HepG2 (cell line): ENCODE data around the gene PARP16. TPM values are rescaled to one million over a fixed set of nuclear protein-coding genes. Genes with fewer than 3 reads are reported as not detected.

Experiments used
- ATAC-seq: fragments of 200-7000 bp; cut with Tn5 transposase; 3 replicates; pipeline ENCODE4 v1.9.1; 2020; ENCODE audit warnings: mild to moderate bottlenecking, moderate library complexity
- BruUV-seq: library from RNA; stranded (reverse); fragments of 400-500 nt; replicated peaks from 2 replicates; lab custom pipeline; 2021; lab: Mats Ljungman, UMichigan
- CTCF ChIA-PET: fragments of 300-600 bp; formaldehyde crosslinking; extraction: SDS; loops from one replicate; lab custom pipeline; 2021; ENCODE audit warnings: low total read pairs, inconsistent platforms, low intra/inter-chr PET ratio; lab: Yijun Ruan, JAX
- POLR2A ChIA-PET: fragments of 350-600 bp; sonication (Branson Sonifier 250); formaldehyde crosslinking; loops from one replicate; lab custom pipeline; 2020; ENCODE audit warnings: antibody characterized with exemption, inconsistent platforms; lab: Yijun Ruan, JAX
- DNase-seq: peaks from one replicate; pipeline ENCODE4 v3.0.0-alpha.2; 2015; ENCODE audit warnings: low spot score
- FAIRE-seq: peaks from 3 replicates; lab custom pipeline; 2011; peaks lifted over from hg19 to GRCh38; lab: Jason Lieb, UNC
- H2AFZ ChIP-seq: one replicate; pipeline ENCODE4 v1.6.1; 2011; ENCODE audit warnings: low read length, inconsistent platforms
- H3K27ac ChIP-seq: fragments of 300-600 bp; 3 replicates; pipeline ENCODE4 v1.8.0; 2011; ENCODE audit warnings: mixed run types, mild to moderate bottlenecking, mixed read lengths, low read length, inconsistent platforms; ENCODE audit not compliant: insufficient read depth; ENCODE audit errors: extremely low read length
- H3K27me3 ChIP-seq, 2 experiments: fragments of 200-600 bp in 1 of 2; 2 replicates in 1 of 2; 3 replicates in 1 of 2; pipeline versions ENCODE4 v1.6.0 to v1.8.0; 2011; ENCODE audit warnings: low read length in 2 of 2, mild to moderate bottlenecking in 2 of 2, moderate library complexity in 2 of 2, inconsistent platforms in 1 of 2; ENCODE audit not compliant: insufficient read depth in 2 of 2, control insufficient read depth in 1 of 2
- H3K36me3 ChIP-seq, 2 experiments: fragments of 200-600 bp in 1 of 2; replicated peaks in 1 of 2; 2 replicates in 1 of 2; 3 replicates in 1 of 2; pipeline versions ENCODE4 v1.5.1 to v1.8.0; 2011; ENCODE audit warnings: low read length in 2 of 2, inconsistent platforms in 1 of 2; ENCODE audit not compliant: insufficient read depth in 2 of 2, control insufficient read depth in 1 of 2
- H3K4me1 ChIP-seq: 2 replicates; pipeline ENCODE4 v1.5.1; 2012; ENCODE audit warnings: low read length, inconsistent platforms; ENCODE audit not compliant: insufficient read depth
- H3K4me2 ChIP-seq: 2 replicates; pipeline ENCODE4 v1.6.0; 2011; ENCODE audit warnings: low read depth, low read length, inconsistent platforms
- H3K4me3 ChIP-seq, 3 experiments: fragments of 200-600 bp in 1 of 3; sonication (generic), shearing (Covaris generic) in 1 of 3; replicated peaks in 1 of 3; 2 replicates each; pipeline ENCODE4 v1.5.1; 2011 to 2016; ENCODE audit warnings: low read length in 3 of 3, inconsistent platforms in 2 of 3, low read depth in 2 of 3, mild to moderate bottlenecking in 2 of 3, control low read depth in 1 of 3, mixed read lengths in 1 of 3; ENCODE audit not compliant: insufficient read depth in 1 of 3
- H3K79me2 ChIP-seq: one replicate; pipeline ENCODE4 v1.6.1; 2011; ENCODE audit warnings: low read length, inconsistent platforms; ENCODE audit not compliant: insufficient read depth
- H3K9ac ChIP-seq: 2 replicates; pipeline ENCODE4 v1.6.0; 2011; ENCODE audit warnings: mild to moderate bottlenecking, low read depth, low read length, inconsistent platforms; ENCODE audit not compliant: insufficient read depth
- H3K9me3 ChIP-seq: 2 replicates; pipeline ENCODE4 v1.5.1; 2012; ENCODE audit warnings: mild to moderate bottlenecking, low read length
- H4K20me1 ChIP-seq: 2 replicates; pipeline ENCODE4 v1.6.0; 2011; ENCODE audit warnings: inconsistent platforms, mild to moderate bottlenecking, low read length, moderate library complexity; ENCODE audit not compliant: insufficient read depth
- AKAP8 ChIP-seq: sonication (generic); formaldehyde crosslinking; IDR thresholded peaks from 2 replicates; pipeline ENCODE4 v1.5.1; 2020; ENCODE audit warnings: mild to moderate bottlenecking, missing genetic modification reagents
- CERS6 ChIP-seq: sonication (generic); formaldehyde crosslinking; IDR thresholded peaks from 2 replicates; pipeline ENCODE4 v1.5.0; 2020; ENCODE audit warnings: missing genetic modification reagents
- FLYWCH1 ChIP-seq: sonication (generic); formaldehyde crosslinking; IDR thresholded peaks from 2 replicates; pipeline ENCODE4 v1.8.1; 2023; ENCODE audit warnings: mild to moderate bottlenecking, missing genetic modification reagents
- FOXK1 ChIP-seq: sonication (generic); formaldehyde crosslinking; IDR thresholded peaks from 2 replicates; pipeline ENCODE4 v1.4.0; 2020; ENCODE audit warnings: low read depth, missing genetic modification reagents, borderline replicate concordance
- RCOR2 ChIP-seq: IDR thresholded peaks from 2 replicates; pipeline ENCODE4 v1.6.1; 2016; ENCODE audit warnings: missing biosample characterization, missing genetic modification reagents
- ZFP82 ChIP-seq: sonication (generic); formaldehyde crosslinking; IDR thresholded peaks from 2 replicates; pipeline ENCODE4 v1.5.1; 2020; ENCODE audit warnings: mild to moderate bottlenecking, missing genetic modification reagents, borderline replicate concordance
- ZNF136 ChIP-seq: sonication (generic); formaldehyde crosslinking; IDR thresholded peaks from 2 replicates; pipeline ENCODE4 v1.8.1; 2022; ENCODE audit warnings: low read depth, mild to moderate bottlenecking, moderate library complexity, missing genetic modification reagents
- ZNF260 ChIP-seq: sonication (generic); formaldehyde crosslinking; IDR thresholded peaks from 2 replicates; pipeline ENCODE4 v1.4.0; 2020; ENCODE audit warnings: missing genetic modification reagents, low read depth, mild to moderate bottlenecking, borderline replicate concordance
- ZNF281 ChIP-seq: sonication (generic); formaldehyde crosslinking; IDR thresholded peaks from 2 replicates; pipeline ENCODE4 v1.4.0; 2020; ENCODE audit warnings: missing genetic modification reagents, borderline replicate concordance
- ZNF598 ChIP-seq: sonication (generic); formaldehyde crosslinking; IDR thresholded peaks from 2 replicates; pipeline ENCODE4 v1.5.1; 2020; ENCODE audit warnings: mild to moderate bottlenecking, missing genetic modification reagents, borderline replicate concordance
- ZNF7 ChIP-seq: IDR thresholded peaks from 2 replicates; pipeline ENCODE4 v1.6.1; 2016; ENCODE audit warnings: missing biosample characterization, missing genetic modification reagents
- WGBS: methylation state at CpG from one replicate; pipeline ENCODE4 v1.1.6; 2017; ENCODE audit warnings: low lambda C conversion rate; 5-methylcytosine and 5-hydroxymethylcytosine counted together
- in situ Hi-C: cut with HindIII; loops from 2 replicates; pipeline ENCODE4 v1.10.0; 2017; ENCODE audit warnings: low pct_unique_long_range_greater_than_20kb; ENCODE audit not compliant: extremely low pct_ligation_motif_present
- intact Hi-C: fragments of 100-400 bp; cut with micrococcal nuclease; formaldehyde crosslinking; loops from one replicate; pipeline ENCODE4 v1.10.0; 2022; ENCODE audit not compliant: unreplicated experiment
- polyA plus RNA-seq, 8 experiments: library from polyadenylated mRNA; depleted of rRNA in 3 of 8; stranded (reverse) in 7 of 8; unstranded in 1 of 8; fragments of >200 nt; fragmentation: Illumina TruSeq in 4 of 8; extraction: Trizol in 4 of 8; gene quantifications; 2 replicates each; pipeline versions ENCODE4 v1.2.1 to v1.2.3, GENCODE V29; 2011 to 2016; ENCODE audit warnings: low read depth in 4 of 8, missing spikeins in 1 of 8, mixed read lengths in 1 of 8; ENCODE audit not compliant: insufficient read depth in 1 of 8
- total RNA-seq, 5 experiments: library from RNA; depleted of rRNA; stranded (reverse); fragments of >200 nt; fragmentation: Illumina TruSeq; extraction: Trizol; gene quantifications; 2 replicates each; pipeline ENCODE4 v1.2.3, GENCODE V29; 2016; ENCODE audit warnings: low read depth in 1 of 5
- TF ChIP-seq, protein P1 (sequence below): sonication (generic); formaldehyde crosslinking; IDR thresholded peaks from 2 replicates; pipeline ENCODE4 v1.8.1; 2023; ENCODE audit warnings: mild to moderate bottlenecking, missing genetic modification reagents
- TF ChIP-seq, protein P2 (sequence below): fragments of 450-650 bp; IDR thresholded peaks from 2 replicates; pipeline ENCODE4 v1.6.1; 2017
- TF ChIP-seq, protein P3 (sequence below): IDR thresholded peaks from 2 replicates; pipeline ENCODE4 v1.6.1; 2016; ENCODE audit warnings: mild to moderate bottlenecking, missing biosample characterization, missing genetic modification reagents

Gene PARP16
- total and polyA plus RNA-seq, 2 of the 13 experiments (the other 11 are each of a cell fraction or from before 2014, with no cell fraction given), result 6.8 to 7.6 TPM

GRCh38 chr15:65211482-65211982 lies 75.2 kb downstream of the PARP16 start:
- H3K4me2 ChIP-seq, result no peak overlapping the region
- H3K4me1 ChIP-seq, result peaks cover 23% of the 10 kb centered on the region
- WGBS, result 90% methylated on average over 1 of the region's 6 CpGs
- H3K4me3 ChIP-seq, result no peak overlapping the region; a peak in 1 of 6 replicates
- ChIA-PET POLR2A (interaction anchor here (2.4 kb wide), 1 partner anchor 89 kb away, joined by 7 read pairs; no protein-coding TSS in a partner anchor), CTCF (interaction anchor here (1.3 kb wide), 1 partner anchor 22 kb away, joined by 4 read pairs; no protein-coding TSS in a partner anchor)
- H4K20me1 ChIP-seq, result no peaks in the 10 kb centered on the region
- no peaks in the 10 kb centered on the region for H3K9me3 ChIP-seq
- no peak for ATAC-seq
- BruUV-seq, result no TSS peak
- no peak overlapping the region for H3K9ac ChIP-seq
- no peaks in the 10 kb centered on the region for H3K79me2 ChIP-seq
- TF ChIP-seq RCOR2 (CRISPR knock-in tag) (no peak), ZNF598 (no peak), FLYWCH1 (CRISPR knock-in tag) (no peak), ZNF7 (no peak), FOXK1 (CRISPR knock-in tag) (no peak), ZNF136 (CRISPR knock-in tag) (no peak), AKAP8 (CRISPR knock-in tag) (no peak), ZFP82 (CRISPR knock-in tag) (no peak), ZNF281 (no peak), CERS6 (CRISPR knock-in tag) (no peak), ZNF260 (CRISPR knock-in tag) (no peak)
- TF ChIP-seq, protein P1, sequence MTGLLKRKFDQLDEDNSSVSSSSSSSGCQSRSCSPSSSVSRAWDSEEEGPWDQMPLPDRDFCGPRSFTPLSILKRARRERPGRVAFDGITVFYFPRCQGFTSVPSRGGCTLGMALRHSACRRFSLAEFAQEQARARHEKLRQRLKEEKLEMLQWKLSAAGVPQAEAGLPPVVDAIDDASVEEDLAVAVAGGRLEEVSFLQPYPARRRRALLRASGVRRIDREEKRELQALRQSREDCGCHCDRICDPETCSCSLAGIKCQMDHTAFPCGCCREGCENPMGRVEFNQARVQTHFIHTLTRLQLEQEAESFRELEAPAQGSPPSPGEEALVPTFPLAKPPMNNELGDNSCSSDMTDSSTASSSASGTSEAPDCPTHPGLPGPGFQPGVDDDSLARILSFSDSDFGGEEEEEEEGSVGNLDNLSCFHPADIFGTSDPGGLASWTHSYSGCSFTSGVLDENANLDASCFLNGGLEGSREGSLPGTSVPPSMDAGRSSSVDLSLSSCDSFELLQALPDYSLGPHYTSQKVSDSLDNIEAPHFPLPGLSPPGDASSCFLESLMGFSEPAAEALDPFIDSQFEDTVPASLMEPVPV (CRISPR knock-in tag), result no peak
- TF ChIP-seq, protein P2, sequence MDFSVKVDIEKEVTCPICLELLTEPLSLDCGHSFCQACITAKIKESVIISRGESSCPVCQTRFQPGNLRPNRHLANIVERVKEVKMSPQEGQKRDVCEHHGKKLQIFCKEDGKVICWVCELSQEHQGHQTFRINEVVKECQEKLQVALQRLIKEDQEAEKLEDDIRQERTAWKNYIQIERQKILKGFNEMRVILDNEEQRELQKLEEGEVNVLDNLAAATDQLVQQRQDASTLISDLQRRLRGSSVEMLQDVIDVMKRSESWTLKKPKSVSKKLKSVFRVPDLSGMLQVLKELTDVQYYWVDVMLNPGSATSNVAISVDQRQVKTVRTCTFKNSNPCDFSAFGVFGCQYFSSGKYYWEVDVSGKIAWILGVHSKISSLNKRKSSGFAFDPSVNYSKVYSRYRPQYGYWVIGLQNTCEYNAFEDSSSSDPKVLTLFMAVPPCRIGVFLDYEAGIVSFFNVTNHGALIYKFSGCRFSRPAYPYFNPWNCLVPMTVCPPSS, result no peak
- TF ChIP-seq, protein P3, sequence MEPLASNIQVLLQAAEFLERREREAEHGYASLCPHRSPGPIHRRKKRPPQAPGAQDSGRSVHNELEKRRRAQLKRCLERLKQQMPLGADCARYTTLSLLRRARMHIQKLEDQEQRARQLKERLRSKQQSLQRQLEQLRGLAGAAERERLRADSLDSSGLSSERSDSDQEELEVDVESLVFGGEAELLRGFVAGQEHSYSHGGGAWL (CRISPR knock-in tag), result no peak
- DNase-seq, result no peak
- H2AFZ ChIP-seq, result no peak overlapping the region
- in situ Hi-C loops (no loop called here), intact Hi-C loops (no loop called here)
- no peak for FAIRE-seq
- H3K27me3 ChIP-seq, result peaks cover 5 to 52% of the 10 kb centered on the region in 2 experiments; a peak in 4 of 5 replicates
- H3K36me3 ChIP-seq, result no peaks in the 10 kb centered on the region
- H3K27ac ChIP-seq, result no peak overlapping the region
